GM13977 (cell line): ENCODE measurements around the gene NFKBIZ.

Experiments used
- DNase-seq: peaks from one replicate; pipeline ENCODE4 v3.0.0; 2012; ENCODE audit warnings: low spot score
- in situ Hi-C: fragments of 300-500 bp; cut with MboI; formaldehyde crosslinking; loops from one replicate; pipeline ENCODE4 v1.12.0; 2022; ENCODE audit warnings: low sequenced_read_pairs, low pct_unique_long_range_greater_than_20kb, mixed read lengths, inconsistent platforms; ENCODE audit not compliant: unreplicated experiment
- TF ChIP-seq, protein P1 (sequence below): IDR thresholded peaks from 2 replicates; pipeline ENCODE4 v1.5.1; 2012; ENCODE audit warnings: mild to moderate bottlenecking, control low read depth; ENCODE audit not compliant: insufficient read depth; ENCODE audit errors: extremely low read depth, missing control alignments

NFKBIZ gene

GRCh38 chr3:101814835-101815234 lies 34.5 kb upstream of the NFKBIZ start:
- in situ Hi-C loops, result loop anchor here (5.0 kb wide), 1 partner anchor 412 kb away; no protein-coding TSS in a partner anchor
- no peak for DNase-seq
- TF ChIP-seq, protein P1, sequence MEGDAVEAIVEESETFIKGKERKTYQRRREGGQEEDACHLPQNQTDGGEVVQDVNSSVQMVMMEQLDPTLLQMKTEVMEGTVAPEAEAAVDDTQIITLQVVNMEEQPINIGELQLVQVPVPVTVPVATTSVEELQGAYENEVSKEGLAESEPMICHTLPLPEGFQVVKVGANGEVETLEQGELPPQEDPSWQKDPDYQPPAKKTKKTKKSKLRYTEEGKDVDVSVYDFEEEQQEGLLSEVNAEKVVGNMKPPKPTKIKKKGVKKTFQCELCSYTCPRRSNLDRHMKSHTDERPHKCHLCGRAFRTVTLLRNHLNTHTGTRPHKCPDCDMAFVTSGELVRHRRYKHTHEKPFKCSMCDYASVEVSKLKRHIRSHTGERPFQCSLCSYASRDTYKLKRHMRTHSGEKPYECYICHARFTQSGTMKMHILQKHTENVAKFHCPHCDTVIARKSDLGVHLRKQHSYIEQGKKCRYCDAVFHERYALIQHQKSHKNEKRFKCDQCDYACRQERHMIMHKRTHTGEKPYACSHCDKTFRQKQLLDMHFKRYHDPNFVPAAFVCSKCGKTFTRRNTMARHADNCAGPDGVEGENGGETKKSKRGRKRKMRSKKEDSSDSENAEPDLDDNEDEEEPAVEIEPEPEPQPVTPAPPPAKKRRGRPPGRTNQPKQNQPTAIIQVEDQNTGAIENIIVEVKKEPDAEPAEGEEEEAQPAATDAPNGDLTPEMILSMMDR, result no peak

DNA sequence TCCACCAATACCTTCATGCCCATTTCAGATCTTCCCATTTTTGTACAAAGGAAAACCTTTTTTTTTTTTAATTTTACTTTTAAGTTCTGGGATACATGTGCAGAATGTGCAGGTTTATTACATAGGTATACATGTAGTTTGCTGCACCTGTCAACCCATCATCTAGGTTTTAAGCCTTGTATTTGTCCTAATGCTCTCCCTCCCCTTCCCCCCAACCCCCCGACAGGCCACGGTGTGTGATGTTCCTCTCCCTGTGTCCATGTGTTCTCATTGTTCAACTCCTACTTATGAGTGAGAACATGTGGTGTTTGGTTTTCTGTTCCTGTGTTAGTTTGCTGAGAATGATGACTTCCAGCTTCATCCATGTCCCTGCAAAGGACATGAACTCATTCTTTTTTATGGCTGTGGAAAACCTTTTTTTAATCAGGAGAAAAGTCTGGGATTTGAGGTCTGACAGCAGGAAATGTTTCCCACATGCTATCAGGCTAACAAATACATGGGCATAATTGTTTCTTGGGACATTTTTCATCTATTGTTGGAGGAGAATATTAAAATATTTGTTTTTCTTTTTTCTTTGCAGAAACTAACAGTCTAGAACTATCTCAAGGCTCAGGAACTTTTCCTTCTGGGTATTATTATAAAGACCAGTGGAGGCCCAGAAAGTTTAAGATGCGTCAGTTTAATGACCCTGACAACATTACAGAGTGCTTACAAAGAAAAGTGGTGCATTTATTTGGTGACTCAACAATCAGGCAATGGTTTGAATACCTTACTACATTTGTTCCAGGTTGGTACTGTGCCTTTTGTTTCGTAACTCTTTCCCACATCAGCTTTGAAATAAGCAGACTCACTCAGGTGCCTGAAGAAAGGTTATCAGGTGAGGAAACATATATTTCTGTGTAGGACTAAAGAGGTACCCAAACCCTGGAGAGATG lies 32.8 kb upstream of the NFKBIZ start:
- TF ChIP-seq, protein P1, result no peak
- in situ Hi-C loops, result no loop called here
- no peak for DNase-seq

DNA sequence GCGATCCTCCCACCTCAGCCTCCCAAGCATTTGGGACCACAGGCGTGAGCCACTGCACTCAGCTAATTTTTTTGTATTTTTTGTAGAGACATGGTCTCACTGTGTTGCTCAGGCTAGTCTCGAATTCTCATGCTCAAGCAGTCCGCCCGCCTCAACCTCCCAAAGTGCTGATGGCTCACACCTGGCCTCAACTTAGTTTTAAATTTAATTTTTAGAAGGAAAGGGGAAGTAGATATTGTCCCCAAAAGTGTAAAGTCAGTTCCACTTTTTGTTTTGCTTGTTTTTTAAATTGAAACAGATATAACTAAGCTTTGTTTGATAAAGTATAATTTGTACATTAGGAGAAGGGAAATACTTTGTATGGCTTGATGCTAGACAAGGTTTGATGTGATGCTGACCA lies 31.3 kb upstream of the NFKBIZ start:
- DNase-seq, result no peak
- TF ChIP-seq, protein P1, result no peak
- in situ Hi-C loops, result no loop called here

GRCh38 chr3:101819649-101820206 lies 29.6 kb upstream of the NFKBIZ start:
- TF ChIP-seq, protein P1, result no peak
- DNase-seq, result no peak
- in situ Hi-C loops, result no loop called here

- TF ChIP-seq, protein P1, result no peak
- DNase-seq, result no peak
- in situ Hi-C loops, result no loop called here
Observed at GRCh38 chr3:101821503-101821902, 27.8 kb upstream of the NFKBIZ start.

DNA sequence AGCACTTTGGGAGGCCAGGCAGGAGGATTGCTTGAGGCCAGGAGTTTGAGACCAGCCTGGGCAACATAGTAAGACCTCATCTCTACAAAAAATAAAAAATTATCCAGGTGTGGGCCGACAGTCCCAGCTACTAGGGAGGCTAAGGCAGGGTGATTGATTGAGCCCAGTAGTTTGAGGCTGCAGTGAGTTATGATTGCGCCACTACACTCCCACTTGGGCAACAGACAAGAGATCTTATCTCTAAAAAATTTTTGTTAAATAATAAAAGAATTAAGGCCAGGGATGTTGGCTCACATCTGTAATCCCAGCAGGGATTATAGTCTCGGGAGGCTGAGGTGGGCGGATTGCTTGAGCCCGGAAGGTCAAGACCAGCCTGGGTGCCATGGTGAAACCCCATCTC lies 25.8 kb upstream of the NFKBIZ start:
- DNase-seq, result no peak
- in situ Hi-C loops, result no loop called here
- TF ChIP-seq, protein P1, result no peak
